ENCODE measurements around the gene ENTPD2.

GRCh38 chr9:137017791-137018497 lies 35.9 kb downstream of the ENTPD2 start:
- no peak for TF ChIP-seq CTCF (conservative IDR thresholded peaks at IDR 0.05)
- TF ChIP-seq ZFX (IDR thresholded peaks at IDR 0.05), result no peak
